Sciatic nerve (tissue), 2 donors: ENCODE results near the gene RTTN. TPM values are rescaled to one million over a fixed set of nuclear protein-coding genes. Genes with fewer than 3 reads are reported as not detected.
"Not testable (repeated sequence)": the region's sequence is repeated elsewhere in the genome, so short reads cannot be mapped to it uniquely, and the experiment has no call there.

Experiments
- ATAC-seq: fragments of 200-7000 bp; cut with Tn5 transposase; one replicate; pipeline ENCODE4 v1.9.1; 2020; ENCODE audit warnings: mild to moderate bottlenecking, moderate library complexity
- DNase-seq: peaks from one replicate; pipeline ENCODE4 v3.0.0-alpha.2; 2020; ENCODE audit warnings: low spot score
- intact Hi-C: fragments of 100-400 bp; cut with DNase I; formaldehyde crosslinking; loops from one replicate; pipeline ENCODE4 v1.14.2; 2022
- total RNA-seq: library from RNA; stranded (reverse); fragmentation: NEBNext Ultra II Directional; extraction: Animal tissue kit (Norgen Biotek cat#: 25700); gene quantifications from one replicate; pipeline ENCODE4 v1.2.1, GENCODE V29; 2021
- donor health status: DM: no; HTN: no; CAD: no.
- donor health status: DM: no; HTN: no; CAD: no.

Gene RTTN
- total RNA-seq, 1 donor from 2014 or later = 25.3 TPM

GRCh38 chr18:70004696-70005095 is 200.8 kb downstream of the RTTN start:
- intact Hi-C loops = loop anchor here (5.0 kb wide), 1 partner anchor 73 kb away; no protein-coding TSS in a partner anchor
- no peak for ATAC-seq
- DNase-seq = no peak

- intact Hi-C loops = no loop called here
- DNase-seq = no peak
- ATAC-seq = no peak
Measured at GRCh38 chr18:69999656-70000055, 205.8 kb downstream of the RTTN start.

DNA sequence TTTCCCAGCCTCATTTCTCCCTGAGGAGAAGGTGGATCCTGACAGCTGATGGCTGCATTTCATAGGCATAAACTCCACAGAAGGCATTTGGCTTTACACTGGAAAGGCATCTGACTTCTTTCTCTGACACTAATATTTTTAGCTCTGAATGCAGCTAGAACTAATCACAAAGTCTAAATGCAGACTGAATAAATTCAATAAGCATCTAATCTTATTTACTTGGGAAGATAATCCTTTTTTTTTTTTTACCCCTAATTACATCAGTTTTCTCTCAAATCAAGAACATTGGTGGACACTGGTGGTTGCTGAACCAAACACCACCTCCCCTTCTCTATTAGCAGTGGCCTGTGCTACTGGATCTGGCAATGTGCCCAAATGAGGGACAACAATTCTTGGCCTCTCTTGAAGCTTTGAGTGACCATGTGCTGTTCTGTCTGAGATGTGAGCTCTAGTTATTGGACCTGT is 206.9 kb downstream of the RTTN start:
- intact Hi-C loops = no loop called here
- no peak for ATAC-seq
- DNase-seq = no peak

GRCh38 chr18:69996951-69997798 is 208.3 kb downstream of the RTTN start:
- DNase-seq = no peak
- ATAC-seq = no peak
- intact Hi-C loops = no loop called here

GRCh38 chr18:69996417-69996816 is 209.1 kb downstream of the RTTN start:
- intact Hi-C loops = no loop called here
- ATAC-seq (no peak), DNase-seq (no peak)

GRCh38 chr18:69995774-69996173 is 209.7 kb downstream of the RTTN start:
- DNase-seq (no peak), ATAC-seq (no peak)
- intact Hi-C loops = no loop called here

- no peak for DNase-seq
- intact Hi-C loops = no loop called here
- ATAC-seq = no peak
Measured at GRCh38 chr18:69992776-69993175, 212.7 kb downstream of the RTTN start.

GRCh38 chr18:69987870-69988269 is 217.6 kb downstream of the RTTN start:
- no peak for DNase-seq
- ATAC-seq = no peak
- intact Hi-C loops = no loop called here

DNA sequence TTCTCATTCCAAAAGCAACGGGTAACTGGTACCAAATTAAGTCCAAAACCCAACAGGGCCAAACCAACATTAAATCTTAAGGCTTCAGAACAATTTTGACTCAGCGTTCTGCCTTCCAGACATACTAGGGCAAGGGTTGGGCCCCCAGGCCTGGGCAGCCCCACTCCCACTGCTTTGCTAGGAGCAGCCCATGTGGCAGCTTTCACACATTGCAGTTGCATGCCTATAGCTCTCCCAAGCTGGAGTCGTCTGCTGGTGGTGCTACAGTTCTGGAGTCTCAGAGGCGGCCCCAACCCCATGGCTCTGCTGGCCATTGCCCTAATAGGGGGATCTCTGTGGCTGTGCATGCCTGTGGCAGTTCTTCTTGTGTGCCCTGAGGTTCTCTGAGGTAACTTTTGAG is 220.2 kb downstream of the RTTN start:
- intact Hi-C loops = no loop called here
- no peak for DNase-seq
- no peak for ATAC-seq

DNA sequence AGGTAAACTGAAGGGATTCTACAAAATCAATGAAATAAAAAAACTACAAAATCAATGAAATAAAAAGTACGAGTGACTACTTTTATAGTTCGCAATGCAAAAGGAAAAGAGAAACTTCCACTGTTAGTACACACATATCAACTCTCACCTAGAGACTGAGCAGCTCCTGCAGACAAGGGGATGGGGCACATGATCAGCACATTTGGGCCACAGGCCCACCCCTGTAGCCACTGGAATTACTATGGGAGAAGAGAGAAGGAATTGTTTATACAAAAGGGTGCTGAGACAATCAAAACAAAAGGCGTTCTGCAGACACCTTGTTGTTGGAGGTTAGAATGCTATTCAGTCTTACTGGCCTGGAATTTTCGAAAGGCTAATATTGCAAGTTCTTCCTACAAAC is 223.1 kb downstream of the RTTN start:
- DNase-seq (no peak), ATAC-seq (no peak)
- intact Hi-C loops = no loop called here

DNA sequence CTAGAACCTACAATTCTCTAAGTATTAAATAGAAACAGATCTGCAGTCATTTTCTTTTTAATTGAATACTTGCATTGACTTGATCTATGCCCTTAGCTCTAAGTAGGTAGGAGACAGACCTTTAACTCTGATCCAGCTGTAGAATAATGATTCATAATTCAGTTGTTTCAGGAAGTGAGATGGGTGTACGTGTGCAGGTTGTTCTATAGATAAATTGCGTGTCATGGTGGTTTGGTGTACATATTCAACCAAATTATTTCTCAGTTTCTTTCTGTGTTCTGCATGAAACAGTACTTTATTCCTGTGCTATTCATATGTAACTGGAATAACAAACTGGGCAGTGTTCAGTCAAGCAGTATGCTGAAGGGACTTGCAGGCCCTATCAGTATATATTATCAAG is 223.5 kb downstream of the RTTN start:
- no peak for DNase-seq
- no peak for ATAC-seq
- intact Hi-C loops = no loop called here

- intact Hi-C loops = no loop called here
- ATAC-seq (no peak), DNase-seq (no peak)
Measured at GRCh38 chr18:69980982-69981804, 224.3 kb downstream of the RTTN start.

DNA sequence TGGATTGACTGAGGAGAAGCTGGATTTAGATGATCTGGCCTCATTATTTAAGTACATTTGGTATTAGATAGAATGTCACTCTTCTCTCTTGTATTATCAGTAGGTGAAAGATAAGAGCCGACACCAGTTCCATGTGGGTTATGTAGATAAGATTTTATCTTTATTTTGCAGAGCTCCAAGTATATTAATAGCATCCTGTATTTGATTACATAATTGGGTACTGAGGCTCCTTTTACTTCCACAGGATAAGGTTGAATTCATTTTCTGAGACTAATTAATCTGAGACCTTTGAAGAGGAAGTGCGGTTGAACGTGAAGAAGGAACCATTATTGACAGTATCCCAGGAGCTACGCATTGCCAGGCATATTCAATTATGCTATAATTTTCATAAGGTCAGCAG is 225.0 kb downstream of the RTTN start:
- no peak for ATAC-seq
- no peak for DNase-seq
- intact Hi-C loops = no loop called here

DNA sequence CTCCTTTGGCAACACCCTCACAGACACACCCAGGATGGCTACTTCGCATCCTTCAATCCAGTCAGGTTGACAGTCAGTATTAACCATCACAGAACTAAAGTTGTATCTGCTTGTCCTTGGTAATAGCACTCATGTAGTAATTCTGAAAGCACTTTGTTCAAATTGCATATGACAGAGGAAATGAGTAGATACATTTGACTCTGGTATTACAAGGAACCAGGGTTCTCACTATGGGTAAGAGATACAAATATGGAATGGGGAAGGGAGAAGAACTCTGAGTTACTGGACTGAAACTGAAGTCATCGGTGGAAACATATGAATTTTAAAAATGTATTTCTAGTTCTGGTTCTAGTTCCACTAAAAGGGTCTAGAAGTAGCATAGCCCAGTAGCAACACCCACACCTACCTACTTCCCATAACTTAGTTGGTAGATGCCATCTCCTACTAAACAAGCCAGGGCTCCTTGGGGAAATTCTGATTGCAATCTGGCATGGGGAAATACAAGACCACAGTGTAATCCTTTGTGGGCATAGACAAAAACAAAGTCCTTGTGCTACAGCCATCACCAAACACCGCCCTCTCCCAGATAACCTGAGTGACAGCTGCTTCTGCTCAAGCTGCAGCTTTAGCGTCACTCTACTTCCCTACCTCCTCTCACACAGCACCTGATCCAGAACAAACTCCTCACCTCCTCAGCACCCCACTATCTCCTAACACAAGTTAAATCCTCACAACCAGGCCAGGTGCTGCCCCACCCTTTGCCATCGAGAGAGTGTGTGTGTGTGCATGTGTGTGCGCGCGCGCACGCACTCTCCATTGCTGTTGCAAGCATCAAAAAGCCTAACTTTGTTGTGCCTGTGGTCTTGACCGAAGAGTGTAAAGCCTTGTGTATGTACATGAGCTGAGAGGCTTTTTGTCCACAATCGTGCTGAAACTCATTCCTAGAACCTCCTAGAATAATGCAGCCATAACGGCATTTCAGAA is 226.5 kb downstream of the RTTN start:
- intact Hi-C loops = no loop called here
- DNase-seq = no peak
- no peak for ATAC-seq

DNA sequence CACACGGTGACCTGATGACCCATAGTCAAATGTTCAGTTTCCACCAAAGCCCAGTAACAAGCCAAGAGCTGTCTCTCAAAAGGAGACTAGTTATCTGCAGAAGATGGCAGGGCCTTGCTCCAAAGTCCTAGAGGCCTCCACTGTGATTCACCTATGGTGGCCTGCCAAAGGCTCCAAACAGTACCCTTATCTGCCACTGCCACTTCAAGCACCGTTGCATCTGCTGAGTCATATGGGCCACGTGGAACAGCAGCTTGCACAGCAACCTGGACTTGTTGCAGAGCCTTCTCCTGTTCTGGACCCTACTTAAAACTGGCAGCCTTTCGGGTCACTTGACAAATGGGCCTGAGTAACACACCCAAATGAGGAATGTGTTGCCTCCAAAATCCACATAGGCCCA is 230.2 kb downstream of the RTTN start:
- intact Hi-C loops, ATAC-seq: not testable (repeated sequence)

GRCh38 chr18:69974365-69974764 is 231.1 kb downstream of the RTTN start:
- intact Hi-C loops = no loop called here
- no peak for DNase-seq
- no peak for ATAC-seq

More for the DNA sequence above, 230.2 kb downstream of the RTTN start:
- not testable (repeated sequence) for DNase-seq

GRCh38 chr18:69969491-69969890 is 236.0 kb downstream of the RTTN start:
- ATAC-seq = no peak
- intact Hi-C loops = no loop called here
- DNase-seq = no peak

DNA sequence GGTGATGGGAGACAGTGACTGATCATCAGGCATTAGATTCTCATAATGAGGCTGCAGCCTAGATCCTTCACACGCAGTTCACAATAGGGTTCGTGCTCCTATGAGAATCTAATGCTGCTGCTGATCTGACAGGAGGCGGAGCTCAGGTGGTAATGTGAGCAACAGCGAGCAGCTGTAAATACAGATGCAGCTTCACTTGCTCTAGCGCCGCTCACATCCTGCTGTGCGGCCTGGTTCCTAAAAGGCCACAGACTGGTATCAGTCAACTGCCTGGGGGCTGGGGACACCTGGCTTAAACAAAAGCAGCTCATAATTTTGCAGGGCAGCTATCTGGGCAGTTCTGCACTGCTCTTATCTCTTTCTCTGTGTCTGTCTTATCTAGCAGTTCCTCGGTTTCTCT is 237.4 kb downstream of the RTTN start:
- intact Hi-C loops = no loop called here
- DNase-seq (no peak), ATAC-seq (no peak)

DNA sequence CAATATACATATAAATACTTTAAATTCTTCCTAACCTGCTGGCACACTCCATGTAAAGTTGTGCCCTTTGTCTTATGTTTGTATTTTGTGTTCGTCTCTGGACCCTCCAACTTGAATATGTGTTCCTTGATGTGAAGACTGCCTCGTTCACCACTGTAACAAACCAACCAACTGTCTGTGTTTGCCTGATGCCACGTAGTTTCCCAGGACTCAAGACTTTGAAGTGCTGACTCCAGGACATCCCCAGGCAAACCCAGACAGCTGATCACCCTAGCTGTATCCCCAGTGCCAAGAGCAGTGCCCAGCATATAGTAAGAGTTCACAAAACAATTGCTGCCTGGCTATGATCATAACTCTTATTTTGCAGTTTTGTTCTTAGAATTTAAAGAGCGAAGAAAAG is 242.3 kb downstream of the RTTN start:
- ATAC-seq = no peak
- DNase-seq = no peak
- intact Hi-C loops = no loop called here
